ENCODE data around the gene NXPE2.

GRCh38 chr11:114745150-114745671 is 66.9 kb downstream of the NXPE2 start:
- no peak for TF ChIP-seq POLR2A (IDR thresholded peaks at IDR 0.05)
- no peak for TF ChIP-seq CTCF (IDR thresholded peaks at IDR 0.05)

Measured in esophagus squamous epithelium (tissue), 4 donors.